Measurements from ENCODE around the gene TBC1D22A.
A peak's percentile ranks its signal among the peaks of the same experiment; 100 is the strongest.

Gene TBC1D22A

DNA sequence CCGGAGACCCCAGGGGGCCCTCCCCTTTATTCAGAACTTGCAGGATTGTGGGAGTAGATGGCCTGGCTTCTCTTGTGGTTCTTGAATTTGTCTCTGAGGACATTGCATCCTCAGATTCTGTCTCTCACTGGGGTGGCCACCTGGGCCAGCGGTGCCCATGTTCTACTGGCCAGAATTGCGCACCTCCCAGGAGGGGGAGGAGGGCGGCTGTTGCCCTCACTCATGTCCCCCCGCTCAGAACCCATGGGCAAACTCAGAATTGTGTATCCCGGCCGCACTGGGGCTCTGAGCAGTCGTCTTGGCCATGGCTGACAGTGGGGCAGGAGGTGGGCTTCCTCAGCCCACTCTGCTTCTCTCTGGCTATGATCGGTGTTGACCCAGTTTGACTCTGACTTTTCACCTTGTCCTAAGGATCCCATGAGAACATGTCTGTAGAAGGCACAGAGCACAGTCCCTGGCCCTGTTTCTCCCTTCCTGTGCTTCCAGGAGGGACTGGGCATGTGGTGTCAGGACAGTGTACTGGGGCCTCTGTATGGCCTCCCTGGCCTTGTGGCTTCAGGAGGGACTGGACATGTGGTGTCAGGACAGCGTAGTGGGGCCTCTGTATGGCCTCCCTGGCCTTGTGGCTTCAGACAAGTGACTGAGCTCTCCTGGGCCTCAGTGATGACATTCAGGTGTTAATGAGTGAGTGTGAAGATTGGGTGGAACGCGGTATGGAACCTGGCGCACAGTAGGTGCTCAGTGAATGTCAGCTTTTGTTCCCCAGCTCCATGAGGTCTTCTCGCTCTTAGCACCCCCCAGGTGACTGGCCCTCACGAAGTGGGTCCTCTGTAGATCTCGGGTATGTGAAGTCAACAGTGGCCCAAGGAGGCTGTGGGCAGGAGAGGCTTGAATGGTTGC is 99.3 kb downstream of the TBC1D22A start:
- DNase-seq = no peak

DNA sequence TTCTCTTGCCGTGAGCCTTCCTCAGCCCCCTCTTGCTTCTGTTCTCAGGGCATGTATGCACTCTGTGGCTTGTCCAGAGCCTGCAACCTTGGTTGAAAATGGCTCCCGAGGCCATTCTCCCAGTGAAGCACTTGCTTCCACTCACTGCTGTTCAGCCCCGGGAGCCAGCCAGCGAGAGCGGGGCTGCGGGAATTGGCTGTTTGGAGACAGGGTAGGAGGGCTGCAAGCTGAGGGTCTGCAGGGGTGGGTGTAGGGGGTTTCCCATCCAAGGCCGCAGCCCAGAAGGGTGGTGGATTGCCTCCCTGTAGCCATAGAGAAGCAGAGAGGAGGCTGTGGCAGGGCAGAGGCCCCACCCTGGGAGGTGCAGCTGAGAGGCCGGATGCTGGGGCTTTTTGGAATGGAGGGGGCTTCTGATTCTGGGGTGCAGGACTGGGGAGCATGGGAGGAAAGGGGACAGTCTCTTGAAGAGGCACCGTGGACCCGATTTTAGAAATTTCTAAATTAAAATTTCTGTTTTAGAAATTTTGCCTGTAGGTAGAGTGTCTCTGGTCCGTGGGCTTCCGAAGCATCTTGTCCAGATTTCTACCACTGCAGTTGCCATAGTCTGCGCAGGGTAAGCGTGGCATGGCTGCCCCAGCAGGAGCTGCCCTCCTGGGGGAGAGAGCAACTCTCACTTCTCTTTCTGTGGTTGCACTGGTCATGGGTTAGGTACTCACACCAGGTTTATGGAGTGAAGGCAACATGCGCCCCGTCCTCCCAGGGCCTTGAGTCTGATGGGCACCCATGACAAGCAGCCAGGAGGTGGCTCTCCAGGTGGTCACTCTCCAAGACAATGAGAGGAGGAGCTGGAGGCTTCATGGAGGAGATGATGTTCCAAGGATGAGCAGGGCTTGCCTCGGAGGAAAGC is 100.2 kb downstream of the TBC1D22A start:
- DNase-seq = no peak

- no peak for DNase-seq
Observed at GRCh38 chr22:46863794-46864193, 101.3 kb downstream of the TBC1D22A start.

DNA sequence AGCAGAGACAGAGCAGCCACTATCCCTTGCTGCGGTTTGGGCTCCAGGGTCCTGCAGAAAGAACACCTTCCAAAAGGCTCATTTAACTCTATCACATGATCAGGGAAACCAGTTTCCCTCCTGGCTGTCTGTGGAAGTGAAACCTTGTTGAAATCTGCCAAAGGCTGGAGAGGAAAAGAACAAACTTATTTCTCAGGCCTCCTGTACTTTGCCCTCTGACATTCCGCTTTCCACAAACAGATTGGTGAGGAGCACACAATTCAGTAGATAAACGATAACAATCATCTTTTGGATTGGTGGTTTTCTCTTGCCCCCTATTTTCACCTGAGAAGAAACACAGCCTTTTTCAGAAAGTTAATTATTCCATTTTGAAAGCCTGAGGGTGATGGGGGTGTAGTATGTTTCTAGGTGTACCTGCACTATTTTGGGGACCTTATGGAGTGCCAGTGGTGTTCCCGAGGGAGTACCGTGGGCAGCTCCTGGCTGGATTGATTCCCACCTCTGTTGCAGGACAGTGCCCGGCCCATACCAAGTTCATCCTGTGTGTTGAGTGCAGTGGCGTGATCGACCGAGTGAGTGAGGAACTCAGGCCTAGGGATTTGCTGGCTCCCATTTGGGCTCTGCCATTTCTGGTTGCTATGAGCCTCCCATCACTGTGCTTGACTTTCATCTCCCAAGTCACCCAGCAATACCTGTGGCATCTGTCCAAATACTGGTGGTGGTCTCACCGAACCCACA is 102.0 kb downstream of the TBC1D22A start:
- no peak for DNase-seq

GRCh38 chr22:46865052-46865434 is 102.6 kb downstream of the TBC1D22A start:
- DNase-seq = no peak

- DNase-seq = no peak
Observed at GRCh38 chr22:46865642-46866041, 103.2 kb downstream of the TBC1D22A start.

GRCh38 chr22:46866591-46866990 is 104.1 kb downstream of the TBC1D22A start:
- peak; percentile 17 for DNase-seq

GRCh38 chr22:46867106-46867505 is 104.7 kb downstream of the TBC1D22A start:
- DNase-seq = no peak

DNA sequence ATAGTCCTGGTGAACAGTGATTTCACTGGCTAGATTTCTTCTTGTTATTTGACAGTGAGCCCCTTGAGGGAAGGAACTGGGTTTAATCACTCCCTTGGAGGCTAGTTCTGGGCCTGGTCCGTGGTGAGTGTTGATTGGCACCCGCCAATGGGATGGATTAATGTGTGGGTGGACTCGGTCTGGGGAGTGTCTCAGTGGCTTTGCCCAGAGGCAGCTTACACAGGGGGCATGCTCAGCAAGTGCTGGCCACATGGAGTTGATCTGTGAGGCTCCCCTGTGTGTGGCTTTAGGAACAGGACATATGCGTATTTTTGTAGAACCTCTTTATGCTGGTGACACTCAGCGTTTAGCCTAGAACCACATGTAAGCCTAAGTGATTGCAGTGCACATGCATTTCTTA is 106.9 kb downstream of the TBC1D22A start:
- no peak for DNase-seq

DNA sequence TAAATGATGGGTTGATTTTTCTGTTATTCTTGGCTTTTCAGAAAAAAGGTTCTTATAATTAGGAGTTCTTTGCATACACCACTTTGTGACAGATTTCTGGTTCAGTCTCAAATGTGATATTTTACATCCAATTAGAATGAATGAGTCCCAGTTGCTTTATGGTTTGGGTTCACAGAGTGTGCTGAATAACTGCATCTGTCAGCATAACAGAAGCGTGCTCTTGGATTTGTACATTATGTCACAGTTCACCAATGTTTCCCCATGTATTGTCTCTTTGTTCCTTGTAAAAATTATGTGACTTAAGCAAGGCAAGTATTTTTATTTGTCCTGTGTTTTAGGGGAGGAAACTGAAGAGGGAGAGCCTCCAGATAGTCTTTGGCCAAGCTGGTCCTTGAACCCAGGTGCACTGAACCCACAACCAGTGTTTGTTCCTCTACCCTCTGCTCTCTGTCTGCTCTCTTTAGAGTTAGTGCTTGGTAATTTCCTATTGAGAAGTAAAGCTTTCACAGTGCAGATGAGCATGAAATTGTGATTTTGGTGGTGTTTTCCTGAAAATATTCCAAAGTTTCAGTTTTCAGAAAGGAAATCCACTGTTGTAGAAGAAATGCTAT is 107.5 kb downstream of the TBC1D22A start:
- no peak for DNase-seq

DNA sequence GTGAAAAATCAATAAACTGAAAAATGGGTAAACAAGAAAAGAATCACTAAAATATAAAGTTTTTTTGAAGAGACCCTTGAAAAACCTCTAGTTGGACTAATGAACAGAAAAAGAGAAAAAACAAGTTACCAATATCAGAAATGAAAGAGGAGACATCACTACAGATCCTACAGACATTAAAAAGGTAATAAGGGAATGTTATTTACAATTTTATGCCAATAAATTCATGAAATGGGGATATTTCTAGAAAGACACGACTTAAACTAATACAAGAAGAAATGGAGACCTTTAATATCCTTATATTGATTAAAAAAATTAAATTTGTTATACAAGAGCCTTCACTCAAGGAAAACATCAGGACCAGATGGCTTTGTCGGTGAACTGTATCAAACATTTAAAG is 109.4 kb downstream of the TBC1D22A start:
- DNase-seq = no peak

- no peak for DNase-seq
Observed at GRCh38 chr22:46875089-46875488, 112.6 kb downstream of the TBC1D22A start.

DNA sequence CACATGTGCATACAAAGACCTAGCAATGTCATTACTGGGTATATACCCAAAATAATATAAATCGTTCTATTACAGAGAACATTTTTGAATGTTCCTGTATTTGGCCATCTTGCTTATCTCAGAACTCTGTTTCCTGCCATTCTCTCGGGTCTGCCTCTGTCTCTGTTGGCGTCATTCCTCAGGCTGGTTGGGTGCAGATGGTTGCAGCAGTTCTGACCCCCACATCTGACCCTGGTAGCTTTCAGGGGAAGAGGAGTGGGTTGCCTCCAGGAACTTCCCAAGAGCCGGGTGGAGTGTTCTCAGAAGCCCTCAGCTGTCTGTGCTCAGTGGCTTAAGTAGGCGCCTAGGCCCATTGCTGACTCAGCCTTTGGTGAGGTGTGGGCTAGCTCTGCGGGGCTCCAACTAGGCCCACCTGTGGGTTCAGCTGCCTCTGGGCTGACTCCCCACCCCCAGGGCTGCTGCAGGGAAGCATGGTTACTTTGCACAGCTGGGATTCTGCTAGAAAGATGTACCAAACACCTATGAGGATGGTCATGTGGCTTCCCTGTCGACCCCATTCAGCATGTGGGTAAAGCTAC is 114.0 kb downstream of the TBC1D22A start:
- no peak for DNase-seq

- DNase-seq = no peak
Observed at GRCh38 chr22:46878191-46878948, 115.9 kb downstream of the TBC1D22A start.

GRCh38 chr22:46879083-46879482 is 116.6 kb downstream of the TBC1D22A start:
- no peak for DNase-seq

- DNase-seq = no peak
Observed at GRCh38 chr22:46881373-46882118, 119.1 kb downstream of the TBC1D22A start.

GRCh38 chr22:46883092-46883910 is 120.9 kb downstream of the TBC1D22A start:
- DNase-seq = no peak

DNA sequence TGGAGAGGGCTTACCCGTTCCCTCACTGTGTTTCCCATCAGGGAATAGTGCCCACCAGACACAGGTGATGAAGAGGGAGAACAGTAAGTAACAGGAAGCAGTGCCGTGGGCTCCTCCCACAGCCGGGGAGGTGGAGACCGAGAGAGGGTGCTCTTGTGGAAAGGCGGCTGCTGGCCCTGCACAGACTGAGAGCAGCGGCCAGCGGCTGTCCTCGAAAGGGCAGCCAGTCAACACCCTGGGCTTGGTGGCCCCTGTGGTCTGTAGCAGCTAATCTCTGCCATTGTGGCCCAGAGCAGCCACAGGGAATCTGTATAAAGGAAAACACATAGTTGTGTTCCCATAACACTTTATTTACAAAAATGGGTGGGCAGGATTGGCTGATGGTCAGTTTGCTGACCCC is 121.9 kb downstream of the TBC1D22A start:
- DNase-seq = no peak

GRCh38 chr22:46887978-46888377 is 125.5 kb downstream of the TBC1D22A start:
- DNase-seq = no peak

- DNase-seq = no peak
Observed at GRCh38 chr22:46890819-46891218, 128.4 kb downstream of the TBC1D22A start.

All from T1000 (cell line).